Gastrocnemius medialis (tissue), 4 donors: ENCODE data around the gene AREL1. TPM values are rescaled to one million over a fixed set of nuclear protein-coding genes. Genes with fewer than 3 reads are reported as not detected.

Source experiments
- ATAC-seq, 2 donors: fragments of 150-250 bp; one replicate each; pipeline ENCODE4 v1.9.1; 2016
- DNase-seq, 2 donors: peaks; one replicate each; pipeline ENCODE4 v3.0.0-alpha.2; 2019
- H3K27ac ChIP-seq, 4 donors: fragments of 200-600 bp; sonication (generic); 1 replicate in 1 of 4; 2 replicates in 3 of 4; pipeline ENCODE4 v1.5.1; 2016 to 2018; ENCODE audit warnings: mild to moderate bottlenecking in 2 of 4, moderate library complexity in 1 of 4
- H3K27me3 ChIP-seq, 3 donors: fragments of 200-600 bp; sonication (generic) in 2 of 3; 1 replicate in 1 of 3; 2 replicates in 2 of 3; pipeline versions ENCODE4 v1.5.1 to v1.6.0; 2016 to 2019; ENCODE audit warnings: mild to moderate bottlenecking in 1 of 3, moderate library complexity in 1 of 3
- H3K36me3 ChIP-seq, 2 donors: fragments of 200-600 bp; sonication (generic) in 1 of 2; one replicate each; pipeline ENCODE4 v1.5.1; 2017 to 2018
- H3K4me1 ChIP-seq, 2 donors: fragments of 200-600 bp; sonication (generic) in 1 of 2; one replicate each; pipeline ENCODE4 v1.5.1; 2016 to 2017; ENCODE audit warnings: mild to moderate bottlenecking in 2 of 2
- H3K4me3 ChIP-seq, 4 donors: fragments of 200-600 bp; sonication (generic) in 3 of 4; 1 replicate in 1 of 4; 2 replicates in 3 of 4; pipeline ENCODE4 v1.5.1; 2016 to 2019; ENCODE audit warnings: mild to moderate bottlenecking in 2 of 4
- H3K9me3 ChIP-seq, 3 donors: fragments of 200-600 bp; sonication (generic) in 2 of 3; 1 replicate in 1 of 3; 2 replicates in 2 of 3; pipeline ENCODE4 v1.5.1; 2016 to 2019
- POLR2A ChIP-seq, 2 donors: fragments of 450-650 bp; IDR thresholded peaks; one replicate each; pipeline ENCODE4 v1.6.1; 2017; ENCODE audit warnings: antibody characterized with exemption in 2 of 2, mild to moderate bottlenecking in 2 of 2, moderate library complexity in 2 of 2
- in situ Hi-C, 4 donors: fragments of 200-750 bp; cut with MboI; loops; one replicate each; pipeline versions ENCODE4 v1.15.0 to v1.8.0; 2017; ENCODE audit warnings: low sequenced_read_pairs in 4 of 4
- intact Hi-C: fragments of 100-400 bp; cut with DNase I; formaldehyde crosslinking; loops from one replicate; pipeline ENCODE4 v1.15.1; 2023; ENCODE audit warnings: low total_unique reads
- total RNA-seq, 4 donors: library from RNA; depleted of rRNA; stranded (reverse); fragments of >200 nt; gene quantifications; one replicate each; pipeline versions ENCODE4 v1.1.0 to v1.2.3, GENCODE V29; 2016
- TF ChIP-seq, protein P1 (sequence below), 5 experiments: fragments of 450-650 bp in 3 of 5; fragments of 200-600 bp in 2 of 5; sonication (generic) in 2 of 5; IDR thresholded peaks in 4 of 5; conservative IDR thresholded peaks in 1 of 5; 1 replicate in 4 of 5; 2 replicates in 1 of 5; pipeline ENCODE4 v1.5.1; 2016 to 2019; ENCODE audit warnings: antibody characterized with exemption in 5 of 5, mild to moderate bottlenecking in 3 of 5, moderate library complexity in 3 of 5

AREL1 gene
- total RNA-seq, 4 donors from 2014 or later = 14.7 to 30.1 (median 22.1) TPM

GRCh38 chr14:74630881-74631690 is 81.8 kb downstream of the AREL1 start:
- TF ChIP-seq, protein P1, sequence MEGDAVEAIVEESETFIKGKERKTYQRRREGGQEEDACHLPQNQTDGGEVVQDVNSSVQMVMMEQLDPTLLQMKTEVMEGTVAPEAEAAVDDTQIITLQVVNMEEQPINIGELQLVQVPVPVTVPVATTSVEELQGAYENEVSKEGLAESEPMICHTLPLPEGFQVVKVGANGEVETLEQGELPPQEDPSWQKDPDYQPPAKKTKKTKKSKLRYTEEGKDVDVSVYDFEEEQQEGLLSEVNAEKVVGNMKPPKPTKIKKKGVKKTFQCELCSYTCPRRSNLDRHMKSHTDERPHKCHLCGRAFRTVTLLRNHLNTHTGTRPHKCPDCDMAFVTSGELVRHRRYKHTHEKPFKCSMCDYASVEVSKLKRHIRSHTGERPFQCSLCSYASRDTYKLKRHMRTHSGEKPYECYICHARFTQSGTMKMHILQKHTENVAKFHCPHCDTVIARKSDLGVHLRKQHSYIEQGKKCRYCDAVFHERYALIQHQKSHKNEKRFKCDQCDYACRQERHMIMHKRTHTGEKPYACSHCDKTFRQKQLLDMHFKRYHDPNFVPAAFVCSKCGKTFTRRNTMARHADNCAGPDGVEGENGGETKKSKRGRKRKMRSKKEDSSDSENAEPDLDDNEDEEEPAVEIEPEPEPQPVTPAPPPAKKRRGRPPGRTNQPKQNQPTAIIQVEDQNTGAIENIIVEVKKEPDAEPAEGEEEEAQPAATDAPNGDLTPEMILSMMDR (IDR thresholded peaks at IDR 0.05 in 4 of 5, conservative IDR thresholded peaks at IDR 0.05 in 1 of 5) = no peak
- TF ChIP-seq POLR2A (IDR thresholded peaks at IDR 0.05) = no peak
- Histone ChIP-seq H3K27me3 (no peaks in the 10 kb centered on the region), H3K27ac (peak overlapping the region in 2 of 4 donors; percentile 2 to 29), H3K4me1 (no peaks in the 10 kb centered on the region), H3K4me3 (no peak overlapping the region), H3K9me3 (no peaks in the 10 kb centered on the region), H3K36me3 (no peaks in the 10 kb centered on the region)
- in situ Hi-C loops (no loop called here), intact Hi-C loops (no loop called here)
- DNase-seq = peak in 1 of 2 donors; percentile 43
- peak; percentile 47 to 49 for ATAC-seq

- TF ChIP-seq, protein P1 (IDR thresholded peaks at IDR 0.05 in 4 of 5, conservative IDR thresholded peaks at IDR 0.05 in 1 of 5) = no peak
- TF ChIP-seq POLR2A (IDR thresholded peaks at IDR 0.05) = no peak
- intact Hi-C loops = no loop called here
- Histone ChIP-seq H3K4me3 (no peak overlapping the region), H3K36me3 (no peaks in the 10 kb centered on the region), H3K4me1 (no peaks in the 10 kb centered on the region), H3K9me3 (no peaks in the 10 kb centered on the region), H3K27me3 (no peaks in the 10 kb centered on the region), H3K27ac (no peak overlapping the region)
- no peak for ATAC-seq
- no peak for DNase-seq
- in situ Hi-C loops = no loop called here
Measured at GRCh38 chr14:74628418-74628817, 84.5 kb downstream of the AREL1 start.

GRCh38 chr14:74627076-74627475 is 85.8 kb downstream of the AREL1 start:
- Histone ChIP-seq H3K4me3 (no peak overlapping the region), H3K4me1 (no peaks in the 10 kb centered on the region), H3K36me3 (no peaks in the 10 kb centered on the region), H3K9me3 (no peaks in the 10 kb centered on the region), H3K27me3 (no peaks in the 10 kb centered on the region), H3K27ac (no peak overlapping the region)
- intact Hi-C loops = no loop called here
- in situ Hi-C loops = no loop called here
- TF ChIP-seq POLR2A (IDR thresholded peaks at IDR 0.05) = no peak
- TF ChIP-seq, protein P1 (IDR thresholded peaks at IDR 0.05 in 4 of 5, conservative IDR thresholded peaks at IDR 0.05 in 1 of 5) = no peak
- DNase-seq (no peak), ATAC-seq (no peak)

DNA sequence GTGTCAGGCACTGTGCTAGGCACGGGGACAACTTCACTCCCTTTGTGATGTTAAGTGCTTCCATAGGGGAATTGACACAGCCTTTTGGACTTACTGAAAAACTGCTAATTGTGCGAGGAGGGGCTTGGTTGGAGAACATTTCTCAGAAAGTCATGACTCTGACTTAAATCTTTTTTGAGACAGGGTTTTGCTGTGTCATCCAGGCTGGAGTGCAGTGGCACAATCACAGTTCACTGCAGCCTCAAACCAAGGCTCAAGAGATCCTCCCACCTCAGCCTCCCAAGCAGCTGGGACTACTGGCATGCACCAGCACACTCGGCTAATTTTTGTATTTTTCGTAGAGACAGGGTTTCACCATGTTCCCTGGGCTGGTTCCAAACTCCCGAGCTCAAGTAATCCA is 90.6 kb downstream of the AREL1 start:
- no peak for TF ChIP-seq POLR2A (IDR thresholded peaks at IDR 0.05)
- TF ChIP-seq, protein P1 (IDR thresholded peaks at IDR 0.05 in 4 of 5, conservative IDR thresholded peaks at IDR 0.05 in 1 of 5) = no peak
- Histone ChIP-seq H3K27me3 (no peaks in the 10 kb centered on the region), H3K36me3 (no peaks in the 10 kb centered on the region), H3K4me3 (no peak overlapping the region), H3K9me3 (no peaks in the 10 kb centered on the region), H3K4me1 (peaks cover 9 to 15% of the 10 kb centered on the region in 2 donors), H3K27ac (no peak overlapping the region)
- DNase-seq = no peak
- in situ Hi-C loops = no loop called here
- no peak for ATAC-seq
- intact Hi-C loops = no loop called here
